M059J (cell line): ENCODE data around the gene CTTN. TPM values are rescaled to one million over a fixed set of nuclear protein-coding genes. Genes with fewer than 3 reads are reported as not detected.

Source experiments
- DNase-seq: peaks from one replicate; pipeline ENCODE4 v3.0.0-alpha.2; 2012; ENCODE audit warnings: low read depth
- total RNA-seq: library from RNA; depleted of rRNA; stranded (reverse); fragments of >200 nt; shearing (Covaris generic); gene quantifications from 2 replicates; pipeline ENCODE4 v1.2.3, GENCODE V29; 2014

The CTTN gene
- total RNA-seq, 1 experiment from 2014 or later, result 127 TPM

DNA sequence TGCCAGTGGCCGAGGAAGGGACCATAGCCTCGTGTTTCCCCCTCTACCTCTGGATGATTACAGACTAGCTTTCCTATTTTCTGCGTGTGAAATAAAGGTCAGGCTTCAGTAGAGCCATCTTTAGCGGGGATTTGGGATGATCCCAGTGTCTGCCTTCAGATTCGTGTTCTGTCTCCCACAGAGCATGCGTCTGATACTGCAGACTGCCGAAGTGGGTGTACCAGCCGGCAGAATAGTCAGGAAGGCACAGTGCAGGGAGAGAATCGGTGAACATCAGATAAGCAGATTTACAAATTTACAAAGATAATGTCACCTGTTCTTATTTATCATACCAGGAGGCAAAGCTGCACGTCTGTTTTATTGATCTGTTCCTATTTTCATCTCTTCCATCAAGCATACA, 11.1 kb downstream of the CTTN start:
- no peak for DNase-seq

- no peak for DNase-seq
Measured at GRCh38 chr11:70409871-70410270, 11.5 kb downstream of the CTTN start.

GRCh38 chr11:70410276-70411205, 12.2 kb downstream of the CTTN start:
- no peak for DNase-seq

- DNase-seq, result no peak
Measured at GRCh38 chr11:70411713-70412452, 13.6 kb downstream of the CTTN start.

DNA sequence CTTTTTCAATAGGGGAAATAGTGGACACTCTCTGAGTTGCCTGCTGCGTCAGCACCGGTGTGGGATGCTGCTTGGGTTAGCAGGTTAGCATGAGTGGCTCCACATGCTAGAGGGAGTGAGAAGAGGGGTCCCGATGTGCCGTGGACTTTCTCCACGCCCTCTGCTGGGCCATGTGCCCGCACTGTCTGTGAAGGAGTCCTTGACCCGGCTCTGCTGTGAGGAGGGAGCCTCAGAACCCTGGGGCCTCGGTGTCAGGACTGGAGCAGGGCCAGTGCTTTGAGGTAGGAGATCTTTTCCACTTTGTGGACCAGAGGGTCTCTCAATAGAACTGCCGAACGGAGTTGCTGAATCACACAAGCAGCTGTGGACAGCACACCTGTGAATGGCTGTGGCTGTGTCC, 14.8 kb downstream of the CTTN start:
- no peak for DNase-seq

GRCh38 chr11:70414341-70415100, 16.2 kb downstream of the CTTN start:
- DNase-seq, result no peak

DNA sequence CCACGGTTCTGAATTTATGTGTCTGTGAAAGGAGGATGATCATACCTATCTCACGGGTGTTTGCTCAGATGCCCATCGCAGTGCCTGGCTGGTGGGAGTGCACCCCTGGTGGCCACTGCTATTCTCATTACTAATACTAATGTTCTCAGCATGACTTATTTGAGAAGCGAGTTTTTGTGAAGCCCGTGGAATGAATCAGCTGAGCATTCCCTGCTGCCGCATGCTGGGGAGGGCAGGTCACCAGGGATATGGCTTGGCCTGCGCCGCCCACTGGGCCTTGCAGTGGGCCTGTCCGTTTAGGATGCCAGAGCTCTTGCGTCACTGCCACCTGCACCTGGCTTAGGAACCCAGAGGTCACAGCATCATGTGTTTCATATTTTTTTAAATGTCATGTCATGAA, 16.9 kb downstream of the CTTN start:
- no peak for DNase-seq

DNA sequence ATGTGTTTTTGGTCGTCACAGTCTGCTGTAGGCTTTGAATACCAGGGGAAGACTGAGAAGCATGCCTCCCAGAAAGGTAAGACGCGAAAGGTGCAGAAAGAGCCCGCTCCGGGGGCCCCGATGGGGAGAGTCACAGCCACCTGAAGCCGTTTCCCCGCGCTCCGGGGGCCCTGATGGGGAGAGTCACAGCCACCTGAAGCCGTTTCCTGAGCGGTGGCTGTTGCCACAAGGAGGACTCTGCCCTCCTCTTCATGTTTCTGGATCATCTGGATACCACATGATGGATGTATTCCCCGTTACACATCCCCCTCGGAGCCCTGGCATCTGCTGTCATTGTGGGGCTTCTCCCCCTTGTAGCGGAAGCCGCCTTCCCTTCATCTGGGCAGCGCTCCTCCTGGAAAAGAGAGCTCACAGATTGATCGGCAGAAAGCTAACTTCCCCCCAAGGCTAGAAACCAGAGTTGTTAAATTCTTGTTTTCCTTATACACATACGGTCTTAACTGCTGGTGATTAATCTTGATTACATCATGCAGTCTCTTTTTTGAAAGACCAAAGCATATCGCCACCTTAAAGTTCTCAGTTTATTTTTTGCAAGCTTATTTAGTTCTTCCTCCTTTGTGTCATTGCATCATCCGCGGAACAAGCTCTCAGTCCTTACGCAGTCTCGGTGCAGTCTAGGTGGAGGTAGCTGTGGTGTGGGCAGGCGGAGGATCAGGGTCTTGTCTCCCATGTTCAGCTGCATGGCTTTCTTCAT, 17.5 kb downstream of the CTTN start:
- no peak for DNase-seq

GRCh38 chr11:70416881-70417280, 18.6 kb downstream of the CTTN start:
- DNase-seq, result no peak

DNA sequence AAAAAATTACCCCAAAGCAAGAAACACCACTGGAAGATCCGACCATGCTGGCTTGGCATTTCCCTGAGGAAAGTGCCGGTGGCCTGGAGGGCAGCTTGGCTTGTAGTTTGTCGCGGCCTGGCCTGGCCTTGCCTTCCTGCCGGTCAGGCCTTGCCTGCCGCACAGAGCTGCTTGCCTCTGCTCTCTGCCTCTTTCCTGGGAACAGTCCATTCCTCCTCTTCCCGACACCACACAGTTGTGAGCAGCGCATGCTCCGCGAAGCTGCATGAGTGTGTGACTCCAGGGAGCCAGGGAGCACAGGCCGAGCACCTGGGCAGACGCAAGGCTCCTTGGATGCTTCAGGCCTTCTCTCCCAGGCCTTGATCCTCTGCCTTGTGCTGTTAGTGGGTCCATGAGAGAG, 19.8 kb downstream of the CTTN start:
- DNase-seq, result no peak

DNA sequence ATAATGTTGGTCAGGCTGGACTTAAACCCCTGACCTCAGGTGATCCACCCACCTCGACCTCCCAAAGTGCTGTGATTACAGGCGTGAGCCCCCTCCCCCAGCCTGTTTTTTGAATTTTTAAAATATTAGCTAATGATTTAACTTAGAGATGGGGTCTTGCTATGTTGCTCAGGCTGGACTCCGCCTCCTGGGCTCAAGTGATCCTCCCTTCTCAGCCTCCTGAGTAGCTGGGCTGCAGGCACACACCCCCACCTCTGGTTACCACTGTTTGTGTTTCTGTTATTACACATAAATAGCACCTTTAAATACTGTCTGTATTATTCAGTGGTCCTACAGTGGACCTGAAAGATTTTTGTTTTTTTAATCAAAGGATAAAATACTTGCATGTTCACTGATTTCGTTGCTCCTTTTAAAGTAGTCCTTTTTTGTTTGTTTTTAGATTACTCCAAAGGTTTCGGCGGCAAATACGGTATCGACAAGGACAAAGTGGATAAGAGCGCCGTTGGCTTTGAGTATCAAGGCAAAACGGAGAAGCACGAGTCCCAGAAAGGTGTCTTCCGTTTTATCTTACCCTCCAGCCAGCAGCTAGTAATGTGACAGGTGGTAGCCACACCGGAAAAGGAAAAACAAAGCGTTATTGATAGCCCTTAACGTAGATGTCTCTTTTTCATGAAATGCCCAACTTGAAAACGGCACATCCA, 21.1 kb downstream of the CTTN start:
- DNase-seq, result no peak

- DNase-seq, result no peak
Measured at GRCh38 chr11:70420008-70420464, 21.7 kb downstream of the CTTN start.

- no peak for DNase-seq
Measured at GRCh38 chr11:70420496-70420895, 22.2 kb downstream of the CTTN start.

DNA sequence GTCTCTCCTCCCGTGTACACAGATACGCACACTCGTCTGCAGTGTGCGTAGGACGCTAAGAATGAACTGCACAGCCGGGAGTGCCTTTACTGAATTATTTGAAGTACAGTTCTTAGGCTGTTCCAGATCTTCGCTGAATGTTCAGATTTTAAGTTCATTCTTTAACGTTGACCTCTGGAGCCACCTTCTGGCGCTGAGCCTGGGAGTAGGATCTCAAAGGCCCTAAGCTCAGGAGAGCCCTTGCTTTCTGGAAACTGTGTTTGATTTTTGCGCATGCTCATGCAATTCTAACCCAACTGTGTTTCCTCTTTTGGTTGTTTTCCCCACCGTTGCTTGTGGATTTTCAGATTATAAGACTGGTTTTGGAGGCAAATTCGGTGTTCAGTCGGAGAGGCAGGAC, 22.8 kb downstream of the CTTN start:
- no peak for DNase-seq

GRCh38 chr11:70422692-70423522, 24.6 kb downstream of the CTTN start:
- DNase-seq, result no peak

GRCh38 chr11:70423523-70424505, 25.5 kb downstream of the CTTN start:
- peak; percentile 95 for DNase-seq

DNA sequence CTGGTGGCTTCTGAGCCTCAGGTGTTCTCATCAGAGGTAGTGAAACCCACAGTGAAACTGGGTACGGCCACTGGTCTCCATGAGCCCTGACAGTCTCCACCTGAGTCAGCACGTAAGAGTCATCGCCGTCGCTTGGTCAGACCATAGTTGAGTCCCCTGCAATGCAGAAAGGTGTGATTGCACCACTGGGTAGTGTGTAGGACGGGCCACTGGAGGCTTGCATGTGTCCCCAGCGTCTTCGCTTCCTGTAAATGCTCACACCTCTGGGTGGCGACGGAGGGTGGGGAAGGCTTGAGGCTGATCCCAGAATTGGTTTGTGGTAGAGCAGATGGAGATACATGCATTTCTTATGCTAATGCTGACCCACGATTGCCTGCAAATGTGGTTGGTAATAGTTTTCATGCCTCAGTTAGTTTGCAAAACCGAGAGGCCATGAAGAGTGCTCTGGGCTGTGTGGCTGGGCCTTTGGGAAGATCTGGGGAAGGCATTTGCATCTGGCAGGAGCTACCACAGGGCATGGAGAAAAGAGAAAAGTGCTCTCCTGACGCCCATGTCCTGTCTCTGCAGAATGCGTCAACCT, 26.5 kb downstream of the CTTN start:
- DNase-seq, result no peak

DNA sequence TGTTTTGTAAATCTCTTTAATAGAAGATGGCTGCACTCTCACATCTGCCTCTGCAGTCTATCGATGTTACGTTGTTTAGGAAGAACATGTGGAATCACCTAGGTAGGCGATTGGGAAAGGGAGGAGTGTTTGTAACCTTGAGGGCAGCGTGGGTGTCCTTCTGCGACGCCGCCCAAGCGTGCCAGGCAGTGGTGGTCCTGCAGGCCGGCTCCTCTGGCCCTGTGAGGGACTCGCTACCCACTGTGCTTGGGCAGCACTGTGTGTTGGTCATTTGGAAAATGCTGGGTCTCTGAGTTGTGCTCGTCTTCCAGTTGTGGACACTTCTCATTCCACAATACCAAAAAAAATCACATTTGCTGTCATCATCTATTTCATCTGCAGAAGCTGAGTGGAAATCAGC, 29.1 kb downstream of the CTTN start:
- no peak for DNase-seq
